Measurements from ENCODE around the gene B4GALT3. TPM values are rescaled to one million over a fixed set of nuclear protein-coding genes. Genes with fewer than 3 reads are reported as not detected.
"Not testable (repeated sequence)": the region's sequence is repeated elsewhere in the genome, so short reads cannot be mapped to it uniquely, and the experiment has no call there.

Gene B4GALT3
- 16.7 TPM for total RNA-seq
- polyA plus RNA-seq (ENCODE audit: insufficient read depth in 1 of 8, insufficient read length in 8 of 8, low replicate concordance in 1 of 8), result 10 to 100 TPM; 22.3 to 29.8 (median 23.5) TPM
- long read RNA-seq, donor 1, partial matches to known transcripts, result 0 of 4 reads
- long read RNA-seq, donor 1, other reads (novel, unspliced or antisense), result 0 of 4 reads
- long read RNA-seq, donor 2, partial matches to known transcripts, result 0 of 1 reads
- long read RNA-seq, donor 2, other reads (novel, unspliced or antisense), result 0 of 1 reads
- long read RNA-seq, donor 3, transcript B4GALT3-209 (2 exons, 308 nt), result major isoform, 7 of 13 reads
- long read RNA-seq, donor 3, transcript B4GALT3-201 (8 exons, 1,911 nt), result minor isoform, 6 of 13 reads
- long read RNA-seq, donor 3, partial matches to known transcripts, result 0 of 13 reads
- long read RNA-seq, donor 3, other reads (novel, unspliced or antisense), result 0 of 13 reads
- long read RNA-seq, donor 4, transcript B4GALT3-201 (8 exons, 1,911 nt), result major isoform, 5 of 8 reads
- long read RNA-seq, donor 4, partial matches to known transcripts, result 0 of 8 reads
- long read RNA-seq, donor 4, other reads (novel, unspliced or antisense), result 0 of 8 reads
- long read RNA-seq, donor 5, transcript B4GALT3-201 (8 exons, 1,911 nt), result minor isoform, 10 of 23 reads
- long read RNA-seq, donor 5, transcript B4GALT3-209 (2 exons, 308 nt), result major isoform, 12 of 23 reads
- long read RNA-seq, donor 5, partial matches to known transcripts, result 0 of 23 reads
- long read RNA-seq, donor 5, other reads (novel, unspliced or antisense), result 0 of 23 reads
- long read RNA-seq, donor 6, transcript B4GALT3-209 (2 exons, 308 nt), result minor isoform, 6 of 19 reads
- long read RNA-seq, donor 6, transcript B4GALT3-201 (8 exons, 1,911 nt), result major isoform, 9 of 19 reads
- long read RNA-seq, donor 6, partial matches to known transcripts, result 0 of 19 reads
- long read RNA-seq, donor 6, other reads (novel, unspliced or antisense), result 0 of 19 reads
- long read RNA-seq, donor 7, transcript B4GALT3-201 (8 exons, 1,911 nt), result major isoform, 5 of 10 reads
- long read RNA-seq, donor 7, partial matches to known transcripts, result 0 of 10 reads
- long read RNA-seq, donor 7, other reads (novel, unspliced or antisense), result 0 of 10 reads
- long read RNA-seq, donor 8, transcript B4GALT3-201 (8 exons, 1,911 nt), result major isoform, 5 of 10 reads
- long read RNA-seq, donor 8, partial matches to known transcripts, result 0 of 10 reads
- long read RNA-seq, donor 8, other reads (novel, unspliced or antisense), result 0 of 10 reads
- long read RNA-seq, donor 9, partial matches to known transcripts, result 0 of 9 reads
- long read RNA-seq, donor 9, other reads (novel, unspliced or antisense), result 0 of 9 reads
- long read RNA-seq, donor 10, partial matches to known transcripts, result 0 of 5 reads
- long read RNA-seq, donor 10, other reads (novel, unspliced or antisense), result 0 of 5 reads
- long read RNA-seq, donor 11, partial matches to known transcripts, result 0 of 7 reads
- long read RNA-seq, donor 11, other reads (novel, unspliced or antisense), result 0 of 7 reads

GRCh38 chr1:161177112-161177935, at the start of gene B4GALT3:
B4GALT3 (minus strand) TSS chr1:161177507; CDS start chr1:161176060, 1,447 bp downstream.
- 0% methylated on average over 41 of the region's 50 CpGs for WGBS (ENCODE audit: insufficient coverage)
- H3K4me1 ChIP-seq (ENCODE audit: control insufficient read depth, insufficient read depth, low read length), result peaks cover 25% of the 10 kb centered on the region
- peak within 1 kb of the TSS; percentile 96 for H3K4me3 ChIP-seq (ENCODE audit: low read length)
- peaks cover 34% of the 10 kb centered on the region for H3K36me3 ChIP-seq (ENCODE audit: control insufficient read depth, insufficient read depth, low read length)
- H3K27ac ChIP-seq (ENCODE audit: low read length), result peak within 1 kb of the TSS; percentile 86
- DNase-seq, result peak; percentile 91
- H3K27me3 ChIP-seq (ENCODE audit: control insufficient read depth, insufficient read depth, low read length), result no peaks in the 10 kb centered on the region
- H3K9me3 ChIP-seq (replicated peaks; ENCODE audit: control insufficient read depth, low read depth, low read length), result no peaks in the 10 kb centered on the region

- Histone ChIP-seq H3K4me1 (ENCODE audit: control insufficient read depth, insufficient read depth, low read length) (peaks cover 27% of the 10 kb centered on the region), H3K27ac (ENCODE audit: low read length) (no peak overlapping the region), H3K9me3 (replicated peaks; ENCODE audit: control insufficient read depth, low read depth, low read length) (no peaks in the 10 kb centered on the region), H3K4me3 (ENCODE audit: low read length) (peak overlapping the region; percentile 82), H3K36me3 (ENCODE audit: control insufficient read depth, insufficient read depth, low read length) (peaks cover 22% of the 10 kb centered on the region), H3K27me3 (ENCODE audit: control insufficient read depth, insufficient read depth, low read length) (no peaks in the 10 kb centered on the region)
- WGBS (ENCODE audit: insufficient coverage), result 70% methylated on average over 2 of the region's 3 CpGs
- DNase-seq, result no peak
These were observed 49.5 kb upstream of the B4GALT3 start for GRCh38 chr1:161226759-161227158.

GRCh38 chr1:161226320-161226711, 49.0 kb upstream of the B4GALT3 start:
- peaks cover 22% of the 10 kb centered on the region for H3K36me3 ChIP-seq (ENCODE audit: control insufficient read depth, insufficient read depth, low read length)
- peak overlapping the region; percentile 82 for H3K4me3 ChIP-seq (ENCODE audit: low read length)
- WGBS (ENCODE audit: insufficient coverage), result 27% methylated on average over 9 of the region's 15 CpGs
- H3K4me1 ChIP-seq (ENCODE audit: control insufficient read depth, insufficient read depth, low read length), result peaks cover 27% of the 10 kb centered on the region
- H3K27ac ChIP-seq (ENCODE audit: low read length), result peak overlapping the region; percentile 29
- no peaks in the 10 kb centered on the region for H3K9me3 ChIP-seq (replicated peaks; ENCODE audit: control insufficient read depth, low read depth, low read length)
- no peak for DNase-seq
- H3K27me3 ChIP-seq (ENCODE audit: control insufficient read depth, insufficient read depth, low read length), result no peaks in the 10 kb centered on the region

- DNase-seq, result peak; percentile 99
- Histone ChIP-seq H3K4me1 (ENCODE audit: control insufficient read depth, insufficient read depth, low read length) (peaks cover 27% of the 10 kb centered on the region), H3K27ac (ENCODE audit: low read length) (peak within 1 kb of the TSS; percentile 78), H3K4me3 (ENCODE audit: low read length) (peak within 1 kb of the TSS; percentile 82), H3K9me3 (replicated peaks; ENCODE audit: control insufficient read depth, low read depth, low read length) (no peaks in the 10 kb centered on the region), H3K27me3 (ENCODE audit: control insufficient read depth, insufficient read depth, low read length) (no peaks in the 10 kb centered on the region), H3K36me3 (ENCODE audit: control insufficient read depth, insufficient read depth, low read length) (peaks cover 22% of the 10 kb centered on the region)
- 2% methylated on average over 10 of the region's 16 CpGs for WGBS (ENCODE audit: insufficient coverage)
These were observed 48.4 kb upstream of the B4GALT3 start, which contains the start of gene TOMM40L for GRCh38 chr1:161225534-161226319. TOMM40L (plus strand) TSS chr1:161226060; CDS start chr1:161226490, 430 bp downstream.

GRCh38 chr1:161225178-161225533, 47.8 kb upstream of the B4GALT3 start:
- Histone ChIP-seq H3K36me3 (ENCODE audit: control insufficient read depth, insufficient read depth, low read length) (peaks cover 21% of the 10 kb centered on the region), H3K27ac (ENCODE audit: low read length) (peak overlapping the region; percentile 78), H3K4me1 (ENCODE audit: control insufficient read depth, insufficient read depth, low read length) (peaks cover 27% of the 10 kb centered on the region), H3K9me3 (replicated peaks; ENCODE audit: control insufficient read depth, low read depth, low read length) (no peaks in the 10 kb centered on the region), H3K27me3 (ENCODE audit: control insufficient read depth, insufficient read depth, low read length) (no peaks in the 10 kb centered on the region), H3K4me3 (ENCODE audit: low read length) (no peak overlapping the region)
- 58% methylated on average over 3 of the region's 7 CpGs for WGBS (ENCODE audit: insufficient coverage)
- DNase-seq, result no peak

GRCh38 chr1:161224695-161225087, 47.4 kb upstream of the B4GALT3 start:
- WGBS (ENCODE audit: insufficient coverage), result no CpG with 5 or more reads among the region's 13 CpGs
- Histone ChIP-seq H3K36me3 (ENCODE audit: control insufficient read depth, insufficient read depth, low read length) (peaks cover 17% of the 10 kb centered on the region), H3K4me1 (ENCODE audit: control insufficient read depth, insufficient read depth, low read length) (peaks cover 27% of the 10 kb centered on the region)
- not testable (repeated sequence) for H3K9me3 ChIP-seq (replicated peaks; ENCODE audit: control insufficient read depth, low read depth, low read length); H3K27ac ChIP-seq (ENCODE audit: low read length); DNase-seq; H3K4me3 ChIP-seq (ENCODE audit: low read length); H3K27me3 ChIP-seq (ENCODE audit: control insufficient read depth, insufficient read depth, low read length)

- Histone ChIP-seq H3K9me3 (replicated peaks; ENCODE audit: control insufficient read depth, low read depth, low read length) (no peaks in the 10 kb centered on the region), H3K4me3 (ENCODE audit: low read length) (no peak overlapping the region), H3K4me1 (ENCODE audit: control insufficient read depth, insufficient read depth, low read length) (peaks cover 27% of the 10 kb centered on the region), H3K36me3 (ENCODE audit: control insufficient read depth, insufficient read depth, low read length) (peaks cover 10% of the 10 kb centered on the region), H3K27me3 (ENCODE audit: control insufficient read depth, insufficient read depth, low read length) (no peaks in the 10 kb centered on the region), H3K27ac (ENCODE audit: low read length) (no peak overlapping the region)
- DNase-seq, result no peak
- WGBS (ENCODE audit: insufficient coverage), result 90% methylated on average over 2 of the region's 7 CpGs
These were observed 46.7 kb upstream of the B4GALT3 start for GRCh38 chr1:161223805-161224694.
